SK-N-SH (cell line): ENCODE results near the gene ZNF236. TPM values are rescaled to one million over a fixed set of nuclear protein-coding genes. Genes with fewer than 3 reads are reported as not detected.

ENCODE experiments used
- CTCF ChIA-PET: fragments of 300-600, 350-600 bp; formaldehyde crosslinking; extraction: SDS; loops from one replicate; lab custom pipeline; 2021; lab: Yijun Ruan, JAX
- POLR2A ChIA-PET: fragments of 350-600 bp; sonication (Branson Sonifier 250); formaldehyde crosslinking; extraction: SDS; loops from one replicate; lab custom pipeline; 2020; ENCODE audit warnings: antibody characterized with exemption, inconsistent platforms; lab: Yijun Ruan, JAX
- DNase-seq: peaks from one replicate; pipeline ENCODE4 v3.0.0; 2012
- H2AFZ ChIP-seq: fragments of 200-600 bp; sonication (generic); 2 replicates; pipeline ENCODE4 v1.8.1; 2016; ENCODE audit warnings: antibody characterized with exemption, mild to moderate bottlenecking, low read depth
- H3F3A ChIP-seq: fragments of 200-600 bp; sonication (generic); replicated peaks from 2 replicates; pipeline ENCODE3; 2016; ENCODE audit warnings: antibody characterized with exemption, mild to moderate bottlenecking; ENCODE audit not compliant: insufficient read depth
- H3K27ac ChIP-seq, 2 experiments: fragments of 200-500 bp in 1 of 2; fragments of 200-600 bp in 1 of 2; sonication (Bioruptor generic) in 1 of 2; sonication (generic), shearing (Covaris generic) in 1 of 2; 2 replicates each; pipeline versions ENCODE4 v1.5.1 to v1.6.1; 2014 to 2016; ENCODE audit warnings: low read depth in 2 of 2, inconsistent platforms in 1 of 2, low read length in 1 of 2, mild to moderate bottlenecking in 1 of 2, mixed read lengths in 1 of 2
- H3K27me3 ChIP-seq: fragments of 200-600 bp; sonication (generic), shearing (Covaris generic); 2 replicates; pipeline ENCODE4 v1.6.1; 2016; ENCODE audit warnings: mixed run types; ENCODE audit not compliant: insufficient read depth
- H3K36me3 ChIP-seq, 2 experiments: fragments of 200-500 bp in 1 of 2; fragments of 200-600 bp in 1 of 2; sonication (Bioruptor generic) in 1 of 2; sonication (generic) in 1 of 2; replicated peaks in 1 of 2; 2 replicates each; pipeline versions ENCODE3 to v1.5.1; 2014 to 2016; ENCODE audit warnings: low read length in 1 of 2, mild to moderate bottlenecking in 1 of 2; ENCODE audit not compliant: insufficient read depth in 2 of 2, control insufficient read depth in 1 of 2
- H3K4me1 ChIP-seq, 2 experiments: fragments of 200-500 bp in 1 of 2; fragments of 200-600 bp in 1 of 2; sonication (Bioruptor generic) in 1 of 2; sonication (generic), shearing (Covaris generic) in 1 of 2; 2 replicates each; pipeline versions ENCODE4 v1.5.1 to v1.6.1; 2014 to 2016; ENCODE audit warnings: low read depth in 1 of 2, low read length in 1 of 2, mixed run types in 1 of 2; ENCODE audit not compliant: insufficient read depth in 2 of 2, control insufficient read depth in 1 of 2
- H3K4me2 ChIP-seq: fragments of 200-600 bp; sonication (generic), shearing (Covaris generic); 2 replicates; pipeline ENCODE4 v1.6.1; 2017; ENCODE audit warnings: mixed run types
- H3K4me3 ChIP-seq, 2 experiments: fragments of 200-500 bp in 1 of 2; fragments of 200-600 bp in 1 of 2; sonication (Bioruptor generic) in 1 of 2; sonication (generic), shearing (Covaris generic) in 1 of 2; 2 replicates each; pipeline versions ENCODE4 v1.5.1 to v1.8.1; 2014 to 2016; ENCODE audit warnings: low read depth in 2 of 2, inconsistent platforms in 1 of 2, low read length in 1 of 2, mild to moderate bottlenecking in 1 of 2, mixed read lengths in 1 of 2, moderate library complexity in 1 of 2
- H3K79me2 ChIP-seq: fragments of 200-600 bp; sonication (generic); 2 replicates; pipeline ENCODE4 v1.8.1; 2017; ENCODE audit warnings: mild to moderate bottlenecking; ENCODE audit not compliant: insufficient read depth
- H3K9ac ChIP-seq: fragments of 200-600 bp; sonication (generic); 2 replicates; pipeline ENCODE4 v1.6.1; 2017; ENCODE audit warnings: mixed run types
- H3K9me2 ChIP-seq: fragments of 200-600 bp; sonication (generic); 2 replicates; pipeline ENCODE4 v1.6.1; 2017; ENCODE audit warnings: mixed run types
- H3K9me3 ChIP-seq: fragments of 200-600 bp; sonication (generic); 2 replicates; pipeline ENCODE4 v1.6.1; 2017; ENCODE audit warnings: mixed run types, mild to moderate bottlenecking, moderate library complexity
- H4K20me1 ChIP-seq: fragments of 200-600 bp; sonication (generic); 2 replicates; pipeline ENCODE4 v1.6.1; 2017; ENCODE audit warnings: mild to moderate bottlenecking, mixed run types; ENCODE audit not compliant: insufficient read depth
- ELF1 ChIP-seq: IDR thresholded peaks from 2 replicates; pipeline ENCODE4 v1.4.0; 2012
- EP300 ChIP-seq, 2 experiments: IDR thresholded peaks; 2 replicates each; pipeline versions ENCODE4 v1.4.0 to v1.6.1; 2012; ENCODE audit warnings: borderline replicate concordance in 1 of 2, low read depth in 1 of 2, low read length in 1 of 2
- EZH2phosphoT487 ChIP-seq: fragments of 200-600 bp; sonication (generic); IDR thresholded peaks from 2 replicates; pipeline ENCODE4 v1.6.1; 2017; ENCODE audit warnings: low read depth, mixed run types, mild to moderate bottlenecking, antibody characterized with exemption, moderate library complexity, borderline replicate concordance
- GABPA ChIP-seq: IDR thresholded peaks from 2 replicates; pipeline ENCODE4 v1.4.0; 2012; ENCODE audit warnings: low read depth, mild to moderate bottlenecking
- NFIC ChIP-seq: IDR thresholded peaks from 2 replicates; pipeline ENCODE4 v1.4.0; 2012; ENCODE audit warnings: borderline replicate concordance
- POLR2AphosphoS5 ChIP-seq: IDR thresholded peaks from 2 replicates; pipeline ENCODE4 v1.6.1; 2012; ENCODE audit warnings: low read depth, low read length
- RAD21 ChIP-seq: IDR thresholded peaks from 2 replicates; pipeline ENCODE4 v1.6.1; 2012; ENCODE audit warnings: mild to moderate bottlenecking, low read length
- RCOR1 ChIP-seq: fragments of 150-350 bp; IDR thresholded peaks from 2 replicates; pipeline ENCODE4 v1.6.1; 2017; ENCODE audit warnings: antibody characterized with exemption, low read length
- TCF12 ChIP-seq: IDR thresholded peaks from 2 replicates; pipeline ENCODE4 v1.4.0; 2012
- WGBS: methylation state at CpG from one replicate; pipeline ENCODE4 v1.1.6; 2017; ENCODE audit warnings: low lambda C conversion rate; 5-methylcytosine and 5-hydroxymethylcytosine counted together
- polyA plus RNA-seq, 3 experiments: library from polyadenylated mRNA; depleted of rRNA; stranded (reverse); fragments of >200 nt; gene quantifications; 2 replicates each; pipeline ENCODE4 v1.2.3, GENCODE V29; 2012
- TF ChIP-seq, protein P1 (sequence below): IDR thresholded peaks from 2 replicates; pipeline ENCODE4 v1.4.0; 2012; ENCODE audit warnings: low read depth, borderline replicate concordance
- TF ChIP-seq, protein P2 (sequence below): IDR thresholded peaks from 2 replicates; pipeline ENCODE4 v1.4.0; 2012; ENCODE audit warnings: low read depth
- TF ChIP-seq, protein P3 (sequence below): fragments of 150-350 bp; IDR thresholded peaks from 2 replicates; pipeline ENCODE4 v1.6.1; 2017; ENCODE audit warnings: antibody characterized with exemption, low read length, low read depth, borderline replicate concordance
- TF ChIP-seq, protein P4 (sequence below): fragments of 200-600 bp; sonication (generic); IDR thresholded peaks from 2 replicates; pipeline ENCODE4 v1.6.1; 2017; ENCODE audit warnings: antibody characterized with exemption, mild to moderate bottlenecking, moderate library complexity

The ZNF236 gene
- polyA plus RNA-seq, 1 of the 3 experiments (the other 2 are of a cell fraction) = 4.2 TPM

DNA sequence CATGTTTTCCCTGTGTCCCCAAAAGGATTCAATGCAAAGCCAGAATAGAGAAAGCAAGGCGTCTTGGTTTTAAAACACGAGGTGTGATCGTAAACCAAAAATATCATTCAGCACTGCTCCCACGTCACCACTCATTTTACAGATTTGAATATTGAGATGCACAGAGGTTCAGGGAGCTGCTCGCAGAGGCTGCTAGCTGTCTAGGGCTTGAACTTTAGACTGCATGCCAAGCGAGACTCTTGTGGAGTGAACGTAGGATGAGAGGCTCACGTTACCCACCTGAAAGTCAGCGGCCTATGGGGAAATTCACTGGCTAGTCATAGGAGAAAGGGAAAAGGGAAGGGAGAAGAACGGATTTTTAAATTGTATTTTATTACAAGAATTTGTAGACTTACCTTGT lies 180.1 kb downstream of the ZNF236 start (continued):
- TF ChIP-seq EP300 (IDR thresholded peaks at IDR 0.05; ENCODE audit: borderline replicate concordance in 1 of 2, low read depth in 1 of 2, low read length in 1 of 2) = no peak

DNA sequence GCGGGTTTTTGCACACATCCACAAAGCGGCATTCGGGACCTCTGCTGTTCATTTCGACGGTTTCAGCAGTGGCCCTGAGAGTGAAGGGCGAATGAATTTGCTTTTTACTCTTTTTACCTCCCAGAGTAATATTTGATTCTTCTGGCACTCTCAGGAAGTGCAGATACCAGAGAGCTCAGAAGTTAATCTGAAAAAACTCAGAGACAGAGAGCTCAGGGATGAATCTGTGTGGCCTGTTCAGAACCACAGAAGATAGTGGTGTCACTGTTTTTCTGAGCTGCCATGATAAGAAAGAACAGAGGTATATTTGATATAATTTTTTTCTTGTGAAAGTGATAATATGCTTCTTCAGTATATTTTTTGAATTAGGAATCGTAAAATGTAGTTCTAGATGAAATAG lies 181.0 kb downstream of the ZNF236 start:
- TF ChIP-seq, protein P1, sequence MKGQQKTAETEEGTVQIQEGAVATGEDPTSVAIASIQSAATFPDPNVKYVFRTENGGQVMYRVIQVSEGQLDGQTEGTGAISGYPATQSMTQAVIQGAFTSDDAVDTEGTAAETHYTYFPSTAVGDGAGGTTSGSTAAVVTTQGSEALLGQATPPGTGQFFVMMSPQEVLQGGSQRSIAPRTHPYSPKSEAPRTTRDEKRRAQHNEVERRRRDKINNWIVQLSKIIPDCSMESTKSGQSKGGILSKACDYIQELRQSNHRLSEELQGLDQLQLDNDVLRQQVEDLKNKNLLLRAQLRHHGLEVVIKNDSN = no peak
- TF ChIP-seq, protein P2, sequence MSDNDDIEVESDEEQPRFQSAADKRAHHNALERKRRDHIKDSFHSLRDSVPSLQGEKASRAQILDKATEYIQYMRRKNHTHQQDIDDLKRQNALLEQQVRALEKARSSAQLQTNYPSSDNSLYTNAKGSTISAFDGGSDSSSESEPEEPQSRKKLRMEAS = no peak
- TF ChIP-seq, protein P3, sequence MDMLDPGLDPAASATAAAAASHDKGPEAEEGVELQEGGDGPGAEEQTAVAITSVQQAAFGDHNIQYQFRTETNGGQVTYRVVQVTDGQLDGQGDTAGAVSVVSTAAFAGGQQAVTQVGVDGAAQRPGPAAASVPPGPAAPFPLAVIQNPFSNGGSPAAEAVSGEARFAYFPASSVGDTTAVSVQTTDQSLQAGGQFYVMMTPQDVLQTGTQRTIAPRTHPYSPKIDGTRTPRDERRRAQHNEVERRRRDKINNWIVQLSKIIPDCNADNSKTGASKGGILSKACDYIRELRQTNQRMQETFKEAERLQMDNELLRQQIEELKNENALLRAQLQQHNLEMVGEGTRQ = no peak
- no peak for TF ChIP-seq RAD21
- no peak for TF ChIP-seq ELF1
- no peak for TF ChIP-seq GABPA
- TF ChIP-seq NFIC = no peak
- TF ChIP-seq, protein P4, sequence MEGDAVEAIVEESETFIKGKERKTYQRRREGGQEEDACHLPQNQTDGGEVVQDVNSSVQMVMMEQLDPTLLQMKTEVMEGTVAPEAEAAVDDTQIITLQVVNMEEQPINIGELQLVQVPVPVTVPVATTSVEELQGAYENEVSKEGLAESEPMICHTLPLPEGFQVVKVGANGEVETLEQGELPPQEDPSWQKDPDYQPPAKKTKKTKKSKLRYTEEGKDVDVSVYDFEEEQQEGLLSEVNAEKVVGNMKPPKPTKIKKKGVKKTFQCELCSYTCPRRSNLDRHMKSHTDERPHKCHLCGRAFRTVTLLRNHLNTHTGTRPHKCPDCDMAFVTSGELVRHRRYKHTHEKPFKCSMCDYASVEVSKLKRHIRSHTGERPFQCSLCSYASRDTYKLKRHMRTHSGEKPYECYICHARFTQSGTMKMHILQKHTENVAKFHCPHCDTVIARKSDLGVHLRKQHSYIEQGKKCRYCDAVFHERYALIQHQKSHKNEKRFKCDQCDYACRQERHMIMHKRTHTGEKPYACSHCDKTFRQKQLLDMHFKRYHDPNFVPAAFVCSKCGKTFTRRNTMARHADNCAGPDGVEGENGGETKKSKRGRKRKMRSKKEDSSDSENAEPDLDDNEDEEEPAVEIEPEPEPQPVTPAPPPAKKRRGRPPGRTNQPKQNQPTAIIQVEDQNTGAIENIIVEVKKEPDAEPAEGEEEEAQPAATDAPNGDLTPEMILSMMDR = no peak
- TF ChIP-seq RCOR1 = no peak
- no peak for TF ChIP-seq POLR2AphosphoS5
- TF ChIP-seq EZH2phosphoT487 = no peak
- TF ChIP-seq TCF12 = no peak
- TF ChIP-seq, all 33 proteins: peak for 0
- no peak overlapping the region for H3K4me2 ChIP-seq
- no peak for DNase-seq
- ChIA-PET CTCF (interaction anchor here (0.7 to 2.3 kb wide), 6 partner anchors 10 to 703 kb away, joined by 3 to 7 read pairs (median 3); no protein-coding TSS in a partner anchor), POLR2A (no interaction called here)
- H3K27me3 ChIP-seq = peaks cover 4% of the 10 kb centered on the region; the same call in 1 of the 2 replicates
- no peaks in the 10 kb centered on the region for H3K4me1 ChIP-seq
- H3F3A ChIP-seq = no peaks in the 10 kb centered on the region
- no peak overlapping the region for H3K4me3 ChIP-seq
- H4K20me1 ChIP-seq = no peaks in the 10 kb centered on the region
- H3K36me3 ChIP-seq = no peaks in the 10 kb centered on the region
- H3K9me2 ChIP-seq = no peaks in the 10 kb centered on the region
- H3K79me2 ChIP-seq = no peaks in the 10 kb centered on the region
- H3K9ac ChIP-seq = no peak overlapping the region
- 78% methylated on average over 7 of the region's 7 CpGs for WGBS
- H3K9me3 ChIP-seq = no peaks in the 10 kb centered on the region
- H2AFZ ChIP-seq = no peak overlapping the region
- no peak overlapping the region for H3K27ac ChIP-seq
